GM12878 (cell line): ENCODE data around the gene PPIL6. TPM values are rescaled to one million over a fixed set of nuclear protein-coding genes. Genes with fewer than 3 reads are reported as not detected.

ENCODE experiments used
- ATAC-seq: fragments of 200-7000 bp; cut with Tn5 transposase; 3 replicates; pipeline ENCODE4 v1.9.1; 2020; ENCODE audit warnings: mild to moderate bottlenecking, moderate library complexity
- BruUV-seq: library from RNA; stranded (reverse); fragments of 400-500 nt; replicated peaks from 2 replicates; lab custom pipeline; 2021; lab: Mats Ljungman, UMichigan
- CTCF ChIA-PET: fragments of 300-600 bp; sonication (Branson Sonifier 250); formaldehyde crosslinking; extraction: SDS; loops from one replicate; lab custom pipeline; 2021; ENCODE audit warnings: inconsistent platforms; lab: Yijun Ruan, JAX
- POLR2A ChIA-PET: fragments of 350-600 bp; formaldehyde crosslinking; extraction: SDS; loops from one replicate; lab custom pipeline; 2021; ENCODE audit warnings: inconsistent platforms; lab: Charles Lee
- RAD21 ChIA-PET: fragments of 300-600 bp; sonication (Branson Sonifier 250); formaldehyde crosslinking; loops from one replicate; lab custom pipeline; 2023; ENCODE audit warnings: antibody characterized with exemption; ENCODE audit not compliant: unreplicated experiment; lab: Charles Lee
- SMC1A ChIA-PET: fragments of 300-600 bp; sonication (Branson Sonifier 250); formaldehyde crosslinking; loops from one replicate; lab custom pipeline; 2023; ENCODE audit not compliant: unreplicated experiment, uncharacterized antibody; lab: Charles Lee
- DNase-seq: peaks from one replicate; pipeline ENCODE4 v3.0.0-alpha.2; 2011; ENCODE audit warnings: low read depth, low spot score
- FAIRE-seq: peaks from 3 replicates; lab custom pipeline; 2011; peaks lifted over from hg19 to GRCh38; lab: Jason Lieb, UNC
- H2AFZ ChIP-seq: 2 replicates; pipeline ENCODE4 v1.6.0; 2011; ENCODE audit warnings: low read depth, low read length, control low read depth; ENCODE audit not compliant: control insufficient read depth
- H3K27ac ChIP-seq: 2 replicates; pipeline ENCODE4 v1.5.1; 2011; ENCODE audit warnings: control low read depth; ENCODE audit not compliant: control insufficient read depth, insufficient read depth
- H3K27me3 ChIP-seq, 2 experiments: replicated peaks in 1 of 2; 2 replicates each; pipeline versions ENCODE4 v1.6.0 to v1.6.1; 2011; ENCODE audit warnings: low read length in 1 of 2; ENCODE audit not compliant: control insufficient read depth in 2 of 2, insufficient read depth in 2 of 2
- H3K36me3 ChIP-seq, 2 experiments: 2 replicates each; pipeline ENCODE4 v1.5.1; 2011; ENCODE audit warnings: low read length in 1 of 2; ENCODE audit not compliant: control insufficient read depth in 2 of 2, insufficient read depth in 2 of 2
- H3K4me1 ChIP-seq: 2 replicates; pipeline ENCODE4 v1.6.1; 2011; ENCODE audit warnings: mild to moderate bottlenecking, low read length, moderate library complexity, mixed read lengths; ENCODE audit not compliant: control insufficient read depth, insufficient read depth
- H3K4me2 ChIP-seq: 2 replicates; pipeline ENCODE4 v1.6.0; 2011; ENCODE audit warnings: control low read depth; ENCODE audit not compliant: control insufficient read depth, insufficient read depth
- H3K4me3 ChIP-seq: fragments of 200-600 bp; sonication (generic); 2 replicates; pipeline ENCODE4 v1.5.1; 2016
- H3K79me2 ChIP-seq: 2 replicates; pipeline ENCODE4 v1.6.0; 2011; ENCODE audit warnings: low read length; ENCODE audit not compliant: control insufficient read depth, insufficient read depth
- H3K9ac ChIP-seq: 2 replicates; pipeline ENCODE4 v1.8.0; 2011; ENCODE audit warnings: low read length, control low read depth, mixed read lengths; ENCODE audit not compliant: control insufficient read depth, insufficient read depth
- H3K9me3 ChIP-seq: replicated peaks from 3 replicates; pipeline ENCODE4 v1.5.1; 2011; ENCODE audit warnings: mild to moderate bottlenecking, low read length; ENCODE audit not compliant: control insufficient read depth, insufficient read depth
- H4K20me1 ChIP-seq: 2 replicates; pipeline ENCODE4 v1.6.0; 2011; ENCODE audit not compliant: control insufficient read depth, insufficient read depth
- BCL11A ChIP-seq: IDR thresholded peaks from 2 replicates; pipeline ENCODE4 v1.6.1; 2011; ENCODE audit warnings: low read depth, low read length
- BMI1 ChIP-seq: fragments of 450-650 bp; IDR thresholded peaks from 2 replicates; pipeline ENCODE4 v1.6.1; 2016; ENCODE audit warnings: mild to moderate bottlenecking, moderate library complexity, borderline replicate concordance
- CEBPB ChIP-seq, 2 experiments: fragments of 150-350 bp in 1 of 2; IDR thresholded peaks; 2 replicates each; pipeline ENCODE4 v1.6.1; 2012 to 2014; ENCODE audit warnings: low read depth in 2 of 2, low read length in 2 of 2, borderline replicate concordance in 1 of 2, inconsistent platforms in 1 of 2
- EZH2 ChIP-seq: IDR thresholded peaks from 2 replicates; pipeline ENCODE4 v1.6.1; 2012; ENCODE audit warnings: low read depth, mild to moderate bottlenecking, control low read depth, inconsistent platforms, low read length, borderline replicate concordance; ENCODE audit not compliant: control insufficient read depth
- HDGF ChIP-seq: fragments of 450-650 bp; IDR thresholded peaks from 2 replicates; pipeline ENCODE4 v1.6.1; 2016; ENCODE audit warnings: antibody characterized with exemption
- IKZF2 ChIP-seq, 2 experiments: fragments of 450-650 bp; IDR thresholded peaks; 2 replicates each; pipeline ENCODE4 v1.6.1; 2017; ENCODE audit warnings: mild to moderate bottlenecking in 2 of 2, moderate library complexity in 2 of 2
- NFYB ChIP-seq: IDR thresholded peaks from 2 replicates; pipeline ENCODE4 v1.6.1; 2011; ENCODE audit warnings: low read depth, mild to moderate bottlenecking, low read length, improper control_type of control experiment, moderate library complexity; ENCODE audit not compliant: insufficient read depth
- NRF1 ChIP-seq: conservative IDR thresholded peaks from 2 replicates; pipeline ENCODE4 v1.6.1; 2011; ENCODE audit warnings: mild to moderate bottlenecking, low read depth, low read length, improper control_type of control experiment
- RELA ChIP-seq: fragments of 450-650 bp; IDR thresholded peaks from 2 replicates; pipeline ENCODE4 v1.8.0; 2014; ENCODE audit warnings: borderline replicate concordance; ENCODE audit not compliant: partially characterized antibody
- SIX5 ChIP-seq: IDR thresholded peaks from 2 replicates; pipeline ENCODE4 v1.6.1; 2011; ENCODE audit warnings: mild to moderate bottlenecking, low read depth, low read length, moderate library complexity; ENCODE audit not compliant: severe bottlenecking
- SP1 ChIP-seq: IDR thresholded peaks from one replicate; pipeline ENCODE4 v1.6.1; 2011; ENCODE audit warnings: low read depth, low read length
- ZNF207 ChIP-seq: fragments of 450-650 bp; IDR thresholded peaks from 2 replicates; pipeline ENCODE4 v1.6.1; 2014; ENCODE audit warnings: antibody characterized with exemption, mild to moderate bottlenecking, borderline replicate concordance
- ZNF24 ChIP-seq: fragments of 450-650 bp; IDR thresholded peaks from 2 replicates; pipeline ENCODE4 v1.6.1; 2017; ENCODE audit warnings: antibody characterized with exemption, mild to moderate bottlenecking
- ZNF384 ChIP-seq: IDR thresholded peaks from 2 replicates; pipeline ENCODE4 v1.6.1; 2012; ENCODE audit warnings: low read depth, mild to moderate bottlenecking, low read length, improper control_type of control experiment, borderline replicate concordance
- ZZZ3 ChIP-seq: IDR thresholded peaks from 2 replicates; pipeline ENCODE4 v1.6.1; 2011; ENCODE audit warnings: low read depth; ENCODE audit not compliant: control insufficient read depth, insufficient read length
- WGBS: methylation state at CpG from one replicate; pipeline ENCODE4 v1.1.6; 2016; ENCODE audit warnings: low lambda C conversion rate; ENCODE audit not compliant: insufficient replicate concordance, insufficient coverage; ENCODE audit errors: missing lambda C conversion rate; 5-methylcytosine and 5-hydroxymethylcytosine counted together
- in situ Hi-C: fragments of 300-500 bp; cut with MboI; formaldehyde crosslinking; loops from 9 replicates; pipeline ENCODE4 v1.14.3; 2018; ENCODE audit warnings: mixed read lengths
- intact Hi-C: fragments of 100-400 bp; cut with micrococcal nuclease; formaldehyde crosslinking; loops from one replicate; pipeline ENCODE4 v1.14.2; 2022; ENCODE audit not compliant: unreplicated experiment
- polyA plus RNA-seq, 11 experiments: library from polyadenylated mRNA; depleted of rRNA in 4 of 11; unstranded in 6 of 11; stranded (reverse) in 5 of 11; fragments of >200 nt; fragmentation: Nextera tagmentation in 4 of 11; fragmentation: Illumina TruSeq in 1 of 11; extraction: Ambion mirVana in 4 of 11; extraction: Trizol in 1 of 11; gene quantifications; 1 replicate in 1 of 11; 2 replicates in 10 of 11; pipeline versions ENCODE4 v1.2.1 to v1.2.3, GENCODE V29; 2011 to 2016; ENCODE audit warnings: inconsistent platforms in 2 of 11, missing spikeins in 2 of 11, low read depth in 1 of 11
- total RNA-seq, 4 experiments: library from RNA; depleted of rRNA in 3 of 4; stranded (reverse); fragments of >200 nt in 3 of 4; fragmentation: Illumina TruSeq in 1 of 4; extraction: Trizol in 1 of 4; gene quantifications; 2 replicates each; pipeline versions ENCODE4 v1.2.1 to v1.2.3, GENCODE V29; 2013 to 2021
- TF ChIP-seq, protein P1 (sequence below): IDR thresholded peaks from 2 replicates; pipeline ENCODE4 v1.6.1; 2011; ENCODE audit warnings: mild to moderate bottlenecking, low read depth, low read length, moderate library complexity; ENCODE audit not compliant: insufficient replicate concordance

PPIL6 gene
- total and polyA plus RNA-seq, 10 of the 15 experiments (the other 5 are each of a cell fraction or from before 2014, with no cell fraction given), result 0.01 to 0.26 (median 0.12) TPM; not detected in 5

DNA sequence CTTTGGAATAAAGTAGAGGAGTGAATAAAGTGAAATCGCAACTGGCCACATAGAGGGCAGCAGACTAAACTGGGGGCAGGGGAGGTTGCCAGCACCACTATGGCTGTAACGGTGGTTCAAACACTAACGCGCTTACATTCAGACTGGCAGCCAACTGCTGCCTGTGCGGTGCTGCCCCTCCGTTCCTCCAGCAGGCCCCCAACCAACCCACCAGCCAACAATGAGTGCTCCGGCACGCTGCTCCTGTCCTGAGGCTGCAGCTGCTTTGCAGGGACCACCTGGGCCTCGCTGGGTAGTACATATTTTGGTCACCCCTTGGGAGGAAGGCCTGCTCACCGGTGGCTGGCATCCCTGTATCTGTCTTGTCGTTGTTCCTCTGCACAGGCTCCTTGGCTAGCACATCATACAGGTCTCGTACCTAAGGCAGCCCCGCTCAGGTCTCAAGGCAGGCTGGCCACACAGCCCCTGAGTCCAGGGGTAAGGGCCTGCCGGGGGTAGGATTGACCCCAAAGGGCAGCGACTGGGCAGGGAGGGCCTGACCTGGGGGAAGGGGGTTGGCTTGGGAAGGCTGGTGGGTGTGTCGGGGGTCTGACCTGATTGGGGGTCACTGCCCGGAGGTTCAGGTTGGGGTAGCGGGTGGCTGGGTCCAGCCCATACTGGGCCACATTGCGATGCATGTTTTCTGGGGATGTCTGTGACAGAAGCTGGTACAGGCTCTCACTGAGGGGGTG, 8.8 kb upstream of the PPIL6 start:
- no peak for TF ChIP-seq BMI1
- no peak for TF ChIP-seq RELA
- TF ChIP-seq NRF1, result no peak
- no peak for TF ChIP-seq HDGF
- no peak for TF ChIP-seq ZZZ3
- no peak for TF ChIP-seq SP1
- TF ChIP-seq NFYB, result no peak
- TF ChIP-seq IKZF2 (IDR thresholded peaks at IDR 0.05), result no peak
- no peak for TF ChIP-seq ZNF207
- TF ChIP-seq SIX5, result no peak
- TF ChIP-seq ZNF384, result no peak
- TF ChIP-seq, protein P1, sequence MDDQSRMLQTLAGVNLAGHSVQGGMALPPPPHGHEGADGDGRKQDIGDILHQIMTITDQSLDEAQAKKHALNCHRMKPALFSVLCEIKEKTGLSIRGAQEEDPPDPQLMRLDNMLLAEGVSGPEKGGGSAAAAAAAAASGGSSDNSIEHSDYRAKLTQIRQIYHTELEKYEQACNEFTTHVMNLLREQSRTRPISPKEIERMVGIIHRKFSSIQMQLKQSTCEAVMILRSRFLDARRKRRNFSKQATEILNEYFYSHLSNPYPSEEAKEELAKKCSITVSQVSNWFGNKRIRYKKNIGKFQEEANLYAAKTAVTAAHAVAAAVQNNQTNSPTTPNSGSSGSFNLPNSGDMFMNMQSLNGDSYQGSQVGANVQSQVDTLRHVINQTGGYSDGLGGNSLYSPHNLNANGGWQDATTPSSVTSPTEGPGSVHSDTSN, result no peak
- no peak for TF ChIP-seq BCL11A
- no peak for TF ChIP-seq CEBPB (IDR thresholded peaks at IDR 0.05; ENCODE audit: borderline replicate concordance in 1 of 2, low read depth in 2 of 2, low read length in 2 of 2)
- TF ChIP-seq ZNF24, result no peak
- TF ChIP-seq EZH2, result no peak
- no peaks in the 10 kb centered on the region for H3K27me3 ChIP-seq
- H3K27ac ChIP-seq, result no peak overlapping the region
- in situ Hi-C loops, result no loop called here
- ChIA-PET SMC1A (interaction anchor here (1.0 to 2.2 kb wide), 4 partner anchors 8 to 42 kb away, joined by 3 to 6 read pairs (median 4); no protein-coding TSS in a partner anchor), CTCF (interaction anchor here (1.4 to 2.6 kb wide), 2 partner anchors 8 to 31 kb away, joined by 5 to 10 read pairs; partner anchors contain the start of genes PPIL6 and SMPD2), RAD21 (interaction anchor here (1.2 kb wide), 1 partner anchor 66 kb away, joined by 3 read pairs; no protein-coding TSS in a partner anchor), POLR2A (interaction anchor here (1.0 to 1.2 kb wide), 2 partner anchors 8 to 33 kb away, joined by 3 read pairs; partner anchors contain the start of gene ZBTB24)
- H2AFZ ChIP-seq, result no peak overlapping the region
- H3K9me3 ChIP-seq, result no peaks in the 10 kb centered on the region
- H3K79me2 ChIP-seq, result peaks cover 14% of the 10 kb centered on the region
- H3K4me1 ChIP-seq, result peaks cover 20% of the 10 kb centered on the region
- 88% methylated on average over 17 of the region's 19 CpGs for WGBS
- FAIRE-seq (no peak), DNase-seq (no peak), ATAC-seq (no peak)
- H3K4me3 ChIP-seq, result no peak overlapping the region
- BruUV-seq, result no TSS peak
- no peak overlapping the region for H3K9ac ChIP-seq
- intact Hi-C loops, result no loop called here
- H3K4me2 ChIP-seq, result no peak overlapping the region
- peaks cover 11 to 18% of the 10 kb centered on the region in 2 experiments for H3K36me3 ChIP-seq
- H4K20me1 ChIP-seq, result no peaks in the 10 kb centered on the region
